WI38 (cell line): Measurements from ENCODE around the gene PTK7.

Source experiments
- H3K4me3 ChIP-seq: 2 replicates; pipeline ENCODE4 v1.5.1; 2011; ENCODE audit warnings: low read depth, mild to moderate bottlenecking, control low read depth, low read length
- TF ChIP-seq, protein P1 (sequence below): IDR thresholded peaks from 2 replicates; pipeline ENCODE4 v1.5.1; 2012; ENCODE audit warnings: low read depth, mild to moderate bottlenecking, control low read depth, low read length

Gene PTK7

DNA sequence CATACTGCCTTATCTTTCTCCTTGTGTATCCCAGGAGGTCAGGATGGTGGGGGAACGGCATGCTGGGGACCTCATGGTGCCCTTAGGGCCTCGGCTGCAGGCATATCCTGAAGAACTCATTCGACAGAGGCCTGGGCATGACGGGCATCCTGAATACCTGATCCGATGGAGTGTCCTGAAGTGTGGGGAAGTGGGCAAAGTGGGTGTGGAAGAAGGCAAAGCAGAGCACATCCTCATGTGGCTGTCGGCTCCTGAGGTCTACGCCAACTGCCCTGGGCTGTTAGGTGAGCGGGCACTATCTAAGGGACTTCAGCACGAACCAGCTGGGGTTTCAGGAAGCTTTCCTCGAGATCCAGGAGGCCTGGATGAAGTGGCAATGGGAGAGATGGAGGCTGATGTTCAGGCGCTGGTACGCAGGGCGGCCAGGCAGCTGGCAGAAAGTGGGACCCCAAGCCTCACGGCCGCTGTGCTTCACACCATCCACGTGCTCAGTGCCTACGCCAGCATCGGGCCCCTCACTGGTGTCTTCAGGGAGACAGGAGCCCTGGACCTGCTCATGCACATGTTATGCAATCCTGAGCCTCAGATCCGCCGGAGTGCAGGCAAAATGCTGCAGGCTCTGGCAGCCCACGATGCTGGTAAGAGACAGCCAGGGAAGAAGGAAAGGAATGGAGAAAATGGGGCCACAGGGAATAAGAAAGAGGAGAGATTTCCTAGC lies 108.3 kb downstream of the PTK7 start:
- TF ChIP-seq, protein P1, sequence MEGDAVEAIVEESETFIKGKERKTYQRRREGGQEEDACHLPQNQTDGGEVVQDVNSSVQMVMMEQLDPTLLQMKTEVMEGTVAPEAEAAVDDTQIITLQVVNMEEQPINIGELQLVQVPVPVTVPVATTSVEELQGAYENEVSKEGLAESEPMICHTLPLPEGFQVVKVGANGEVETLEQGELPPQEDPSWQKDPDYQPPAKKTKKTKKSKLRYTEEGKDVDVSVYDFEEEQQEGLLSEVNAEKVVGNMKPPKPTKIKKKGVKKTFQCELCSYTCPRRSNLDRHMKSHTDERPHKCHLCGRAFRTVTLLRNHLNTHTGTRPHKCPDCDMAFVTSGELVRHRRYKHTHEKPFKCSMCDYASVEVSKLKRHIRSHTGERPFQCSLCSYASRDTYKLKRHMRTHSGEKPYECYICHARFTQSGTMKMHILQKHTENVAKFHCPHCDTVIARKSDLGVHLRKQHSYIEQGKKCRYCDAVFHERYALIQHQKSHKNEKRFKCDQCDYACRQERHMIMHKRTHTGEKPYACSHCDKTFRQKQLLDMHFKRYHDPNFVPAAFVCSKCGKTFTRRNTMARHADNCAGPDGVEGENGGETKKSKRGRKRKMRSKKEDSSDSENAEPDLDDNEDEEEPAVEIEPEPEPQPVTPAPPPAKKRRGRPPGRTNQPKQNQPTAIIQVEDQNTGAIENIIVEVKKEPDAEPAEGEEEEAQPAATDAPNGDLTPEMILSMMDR, result no peak
- H3K4me3 ChIP-seq, result no peak overlapping the region

DNA sequence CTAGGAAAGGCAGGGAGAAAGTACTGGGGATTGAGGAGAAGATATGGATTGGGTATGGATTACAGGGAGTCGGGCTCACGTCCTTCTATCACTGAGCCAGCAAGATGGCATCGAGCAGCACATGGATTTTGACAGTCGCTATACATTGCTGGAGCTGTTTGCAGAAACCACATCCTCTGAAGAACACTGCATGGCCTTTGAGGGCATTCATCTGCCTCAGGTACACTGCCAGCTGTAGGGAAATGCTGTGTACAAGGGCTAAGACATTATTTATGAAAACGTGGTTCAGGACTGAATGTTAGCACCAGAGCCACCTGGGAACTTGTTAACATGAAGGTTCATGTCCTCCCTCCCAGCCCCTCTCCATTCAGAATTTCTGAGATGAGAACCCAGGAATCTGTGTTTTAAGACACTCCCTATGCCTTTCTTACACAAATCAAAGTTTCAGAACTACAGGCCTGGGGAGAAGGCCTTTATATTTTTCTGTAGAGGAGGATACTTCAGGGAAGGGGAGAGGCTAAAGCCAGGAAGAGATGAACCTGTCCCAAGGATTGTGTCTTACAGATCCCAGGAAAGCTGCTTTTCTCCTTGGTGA lies 109.4 kb downstream of the PTK7 start:
- no peak overlapping the region for H3K4me3 ChIP-seq
- TF ChIP-seq, protein P1, result no peak

DNA sequence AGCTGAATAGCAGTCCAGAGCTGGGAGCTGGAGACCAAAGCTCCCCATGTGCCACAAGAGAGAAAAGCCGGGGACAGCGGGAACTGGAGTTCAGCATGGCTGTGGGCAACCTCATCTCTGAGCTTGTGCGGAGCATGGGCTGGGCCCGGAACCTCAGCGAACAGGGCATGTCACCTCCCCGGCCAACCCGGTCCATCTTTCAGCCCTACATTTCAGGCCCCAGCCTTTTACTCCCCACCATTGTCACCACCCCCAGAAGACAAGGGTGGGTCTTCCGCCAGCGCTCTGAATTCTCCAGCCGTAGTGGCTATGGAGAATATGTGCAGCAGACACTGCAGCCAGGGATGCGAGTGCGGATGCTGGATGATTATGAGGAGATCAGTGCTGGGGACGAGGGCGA lies 109.9 kb downstream of the PTK7 start:
- no peak overlapping the region for H3K4me3 ChIP-seq
- TF ChIP-seq, protein P1, result no peak

DNA sequence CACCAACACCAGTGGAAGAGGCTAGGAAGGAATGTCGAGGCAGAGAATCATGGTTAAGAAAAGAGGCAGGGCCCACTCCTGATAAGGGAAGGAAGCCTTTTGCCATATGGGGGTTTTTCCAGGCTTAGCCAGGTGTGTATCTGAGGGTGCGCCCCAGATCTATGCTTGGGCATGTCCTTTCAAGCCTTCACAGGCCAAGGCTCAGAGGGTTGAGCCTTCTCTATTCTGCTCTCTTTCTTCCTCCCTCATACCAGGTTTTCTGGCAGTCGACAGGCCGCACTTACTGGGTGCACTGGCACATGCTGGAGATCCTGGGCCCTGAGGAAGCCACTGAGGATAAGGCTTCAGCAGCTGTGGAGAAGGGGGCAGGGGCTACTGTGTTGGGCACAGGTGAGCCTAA lies 110.6 kb downstream of the PTK7 start:
- TF ChIP-seq, protein P1, result no peak
- H3K4me3 ChIP-seq, result no peak overlapping the region

DNA sequence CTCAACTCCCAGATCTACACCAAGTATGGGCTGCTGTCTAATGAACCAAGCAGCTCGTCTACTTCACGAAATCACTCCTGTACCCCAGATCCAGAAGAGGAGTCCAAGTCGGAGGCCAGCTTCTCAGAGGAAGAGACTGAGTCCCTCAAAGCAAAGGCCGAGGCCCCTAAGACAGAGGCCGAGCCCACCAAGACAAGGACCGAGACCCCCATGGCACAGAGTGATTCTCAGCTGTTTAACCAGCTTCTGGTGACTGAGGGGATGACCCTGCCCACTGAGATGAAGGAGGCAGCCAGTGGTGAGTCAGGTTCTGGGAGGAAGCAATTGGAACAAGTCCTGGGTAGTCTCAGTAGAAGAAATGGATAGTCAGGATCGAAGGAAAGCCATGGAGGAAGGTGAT lies 111.7 kb downstream of the PTK7 start:
- TF ChIP-seq, protein P1, result no peak
- no peak overlapping the region for H3K4me3 ChIP-seq

DNA sequence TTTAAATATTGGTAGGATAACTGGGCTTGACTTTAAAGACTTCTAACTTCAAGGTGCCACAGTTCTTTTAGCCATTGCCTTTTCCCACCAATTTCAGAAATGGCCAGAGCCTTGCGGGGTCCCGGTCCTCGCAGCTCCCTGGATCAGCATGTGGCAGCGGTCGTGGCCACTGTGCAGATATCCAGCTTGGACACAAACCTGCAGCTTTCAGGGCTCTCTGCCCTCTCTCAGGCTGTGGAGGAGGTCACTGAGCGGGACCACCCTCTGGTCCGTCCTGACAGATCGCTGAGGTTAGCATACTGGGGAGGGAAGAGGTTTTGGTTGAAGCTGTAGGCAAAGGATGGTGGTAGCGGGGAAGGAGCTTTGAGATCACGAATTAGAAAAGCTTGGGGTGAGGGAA lies 112.3 kb downstream of the PTK7 start:
- TF ChIP-seq, protein P1, result no peak
- no peak overlapping the region for H3K4me3 ChIP-seq

DNA sequence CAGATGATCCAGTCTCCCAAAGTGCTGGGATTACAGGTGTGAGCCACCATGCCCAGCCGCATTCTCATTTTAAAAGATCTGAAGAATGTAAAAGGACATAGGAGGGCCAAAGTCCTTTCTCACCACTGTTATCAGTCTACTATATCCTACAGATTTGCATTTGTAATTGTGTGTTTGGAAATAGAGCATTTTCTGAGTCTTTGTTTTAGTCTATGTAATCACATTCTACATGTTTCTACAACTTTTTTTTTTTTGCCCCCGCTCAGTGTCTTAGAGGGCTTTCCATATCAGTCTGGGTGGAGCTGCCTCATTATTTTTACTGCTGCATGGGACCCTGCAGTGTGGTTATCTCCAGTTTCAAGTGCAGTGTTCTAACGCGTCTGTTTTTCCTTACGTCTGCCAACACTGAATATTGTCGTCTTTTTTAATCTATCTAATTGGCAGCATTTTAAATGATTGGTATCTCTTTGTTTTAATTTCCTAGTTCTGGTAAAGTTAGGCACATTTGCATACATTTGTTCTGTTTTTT lies 113.7 kb downstream of the PTK7 start:
- TF ChIP-seq, protein P1, result no peak
- no peak overlapping the region for H3K4me3 ChIP-seq
